ENCODE measurements around the gene USP38.
A peak's percentile ranks its signal among the peaks of the same experiment; 100 is the strongest.
"Not testable (repeated sequence)": the region's sequence is repeated elsewhere in the genome, so short reads cannot be mapped to it uniquely, and the experiment has no call there.

The USP38 gene

GRCh38 chr4:143184503-143185252, at the start of gene USP38:
Gene USP38 (plus strand): TSS chr4:143184917. CDS start chr4:143185451, 534 bp downstream.
- peak; percentile 71 for DNase-seq (ENCODE audit: low read depth)

- no peak for DNase-seq (ENCODE audit: low read depth)
Observed at GRCh38 chr4:143135358-143135757, 49.4 kb upstream of the USP38 start.

GRCh38 chr4:143140696-143141095, 44.0 kb upstream of the USP38 start:
- DNase-seq (ENCODE audit: low read depth): no peak

GRCh38 chr4:143148521-143148920, 36.2 kb upstream of the USP38 start:
- DNase-seq (ENCODE audit: low read depth): no peak

- no peak for DNase-seq (ENCODE audit: low read depth)
Observed at GRCh38 chr4:143156853-143157252, 27.9 kb upstream of the USP38 start.

GRCh38 chr4:143163614-143164013, 21.1 kb upstream of the USP38 start:
- DNase-seq (ENCODE audit: low read depth): no peak

- not testable (repeated sequence) for DNase-seq (ENCODE audit: low read depth)
Observed at GRCh38 chr4:143166722-143167121, 18.0 kb upstream of the USP38 start.

GRCh38 chr4:143178923-143179322, 5.8 kb upstream of the USP38 start:
- DNase-seq (ENCODE audit: low read depth): no peak

- DNase-seq (ENCODE audit: low read depth): no peak
Observed at GRCh38 chr4:143183513-143184216, 1.1 kb upstream of the USP38 start.

- no peak for DNase-seq (ENCODE audit: low read depth)
Observed at GRCh38 chr4:143184217-143184502, 557 bp upstream of the USP38 start.

GRCh38 chr4:143185253-143186107, 763 bp downstream of the USP38 start:
- no peak for DNase-seq (ENCODE audit: low read depth)

- DNase-seq (ENCODE audit: low read depth): no peak
Observed at GRCh38 chr4:143186212-143186611, 1.5 kb downstream of the USP38 start.

- no peak for DNase-seq (ENCODE audit: low read depth)
Observed at GRCh38 chr4:143186649-143187048, 1.9 kb downstream of the USP38 start.

GRCh38 chr4:143188136-143189088, 3.7 kb downstream of the USP38 start:
- DNase-seq (ENCODE audit: low read depth): no peak

GRCh38 chr4:143189528-143189927, 4.8 kb downstream of the USP38 start:
- DNase-seq (ENCODE audit: low read depth): no peak

GRCh38 chr4:143195581-143195980, 10.9 kb downstream of the USP38 start:
- no peak for DNase-seq (ENCODE audit: low read depth)

GRCh38 chr4:143196323-143196722, 11.6 kb downstream of the USP38 start:
- no peak for DNase-seq (ENCODE audit: low read depth)

GRCh38 chr4:143199503-143199902, 14.8 kb downstream of the USP38 start:
- no peak for DNase-seq (ENCODE audit: low read depth)

- DNase-seq (ENCODE audit: low read depth): no peak
Observed at GRCh38 chr4:143202824-143203223, 18.1 kb downstream of the USP38 start.

GRCh38 chr4:143203577-143203976, 18.9 kb downstream of the USP38 start:
- no peak for DNase-seq (ENCODE audit: low read depth)

- no peak for DNase-seq (ENCODE audit: low read depth)
Observed at GRCh38 chr4:143207555-143207954, 22.8 kb downstream of the USP38 start.

GRCh38 chr4:143212566-143212965, 27.8 kb downstream of the USP38 start:
- no peak for DNase-seq (ENCODE audit: low read depth)

Data from stimulated activated CD8-positive, alpha-beta memory T cell treated with anti-CD3 and anti-CD28 coated beads, Interleukin-12 subunit alpha, Interleukin-12 subunit beta, amount 100 ng/mL, for 1 hour (primary cell).